Activated CD4-positive, CD25-positive, alpha-beta regulatory T cell (primary cell): ENCODE data around the gene PDK3.

Source experiments
- DNase-seq, 4 experiments: peaks; one replicate each; lab custom pipeline; 2025; lab: John Stamatoyannopoulos, UW

The PDK3 gene

GRCh38 chrX:24553011-24553410 is 87.9 kb downstream of the PDK3 start:
- DNase-seq = no peak

GRCh38 chrX:24561121-24561520 is 96.0 kb downstream of the PDK3 start:
- no peak for DNase-seq

GRCh38 chrX:24563291-24564010 is 98.4 kb downstream of the PDK3 start:
- no peak for DNase-seq

- DNase-seq = no peak
Observed at GRCh38 chrX:24566240-24566639, 101.2 kb downstream of the PDK3 start.

GRCh38 chrX:24567169-24567568 is 102.1 kb downstream of the PDK3 start:
- no peak for DNase-seq

- DNase-seq = no peak
Observed at GRCh38 chrX:24574743-24575142, 109.7 kb downstream of the PDK3 start.

GRCh38 chrX:24575496-24575895 is 110.4 kb downstream of the PDK3 start:
- DNase-seq = no peak

- no peak for DNase-seq
Observed at GRCh38 chrX:24577091-24577490, 112.0 kb downstream of the PDK3 start.
